HCT116 (cell line): Measurements from ENCODE around the gene PDIK1L. TPM values are rescaled to one million over a fixed set of nuclear protein-coding genes. Genes with fewer than 3 reads are reported as not detected.

Experiments
- ATAC-seq: fragments of 200-7000 bp; cut with Tn5 transposase; 2 replicates; pipeline ENCODE4 v1.9.1; 2020; ENCODE audit warnings: mild to moderate bottlenecking, moderate library complexity
- BruUV-seq: library from RNA; stranded (reverse); fragments of 400-500 nt; replicated peaks from 2 replicates; lab custom pipeline; 2021; lab: Mats Ljungman, UMichigan
- CTCF ChIA-PET: fragments of 300-600 bp; sonication (Branson Sonifier 250); formaldehyde crosslinking; loops from one replicate; lab custom pipeline; 2021; ENCODE audit warnings: antibody characterized with exemption; lab: Charles Lee
- POLR2A ChIA-PET: fragments of 300-600, 350-600 bp; sonication (Branson Sonifier 250); formaldehyde crosslinking; loops from one replicate; lab custom pipeline; 2021; ENCODE audit warnings: antibody characterized with exemption; lab: Charles Lee
- RAD21 ChIA-PET, 2 experiments: fragments of 300-600 bp; sonication (Branson Sonifier 250); formaldehyde crosslinking; loops; one replicate each; lab custom pipeline; 2023; ENCODE audit warnings: low total read pairs in 2 of 2; ENCODE audit not compliant: uncharacterized antibody in 2 of 2, unreplicated experiment in 2 of 2, low non-redundant PET in 1 of 2; lab: Charles Lee
- DNase-seq: peaks from one replicate; pipeline ENCODE4 v3.0.0-alpha.2; 2010; ENCODE audit warnings: low read depth, low spot score
- H2AFZ ChIP-seq: fragments of 200-600 bp; shearing (Covaris generic), sonication (generic); 2 replicates; pipeline ENCODE4 v1.6.1; 2017; ENCODE audit warnings: low read depth, mixed run types, mixed read lengths, antibody characterized with exemption, low read length; ENCODE audit not compliant: poor library complexity, severe bottlenecking
- H3K27ac ChIP-seq: 2 replicates; pipeline ENCODE4 v1.5.1; 2012; ENCODE audit warnings: low read depth, low read length
- H3K27me3 ChIP-seq: fragments of 200-600 bp; sonication (generic); 2 replicates; pipeline ENCODE4 v1.6.1; 2016; ENCODE audit warnings: mixed run types, low read length, mixed read lengths; ENCODE audit not compliant: insufficient read depth
- H3K36me3 ChIP-seq, 2 experiments: fragments of 200-500 bp in 1 of 2; fragments of 200-600 bp in 1 of 2; sonication (Bioruptor generic) in 1 of 2; sonication (generic) in 1 of 2; 2 replicates each; pipeline versions ENCODE4 v1.5.1 to v1.6.1; 2014 to 2016; ENCODE audit warnings: low read length in 2 of 2, inconsistent platforms in 1 of 2, mixed read lengths in 1 of 2, mixed run types in 1 of 2; ENCODE audit not compliant: insufficient read depth in 2 of 2, control insufficient read depth in 1 of 2
- H3K4me1 ChIP-seq, 2 experiments: fragments of 200-600 bp in 1 of 2; sonication (generic) in 1 of 2; 2 replicates each; pipeline versions ENCODE4 v1.5.1 to v1.6.1; 2012 to 2017; ENCODE audit warnings: low read length in 2 of 2, inconsistent platforms in 1 of 2, mild to moderate bottlenecking in 1 of 2, mixed read lengths in 1 of 2, mixed run types in 1 of 2, moderate library complexity in 1 of 2; ENCODE audit not compliant: insufficient read depth in 2 of 2, control insufficient read depth in 1 of 2
- H3K4me2 ChIP-seq: fragments of 200-600 bp; sonication (generic); 2 replicates; pipeline ENCODE4 v1.6.1; 2017; ENCODE audit warnings: mixed run types, low read length, mixed read lengths
- H3K4me3 ChIP-seq, 2 experiments: fragments of 200-600 bp in 1 of 2; sonication (generic) in 1 of 2; replicated peaks in 1 of 2; 2 replicates each; pipeline ENCODE4 v1.5.1; 2011 to 2016; ENCODE audit warnings: low read length in 2 of 2, control low read depth in 1 of 2, low read depth in 1 of 2, mild to moderate bottlenecking in 1 of 2, mixed read lengths in 1 of 2, mixed run types in 1 of 2
- H3K79me2 ChIP-seq: fragments of 200-600 bp; sonication (generic); 2 replicates; pipeline ENCODE4 v1.6.1; 2017; ENCODE audit warnings: mild to moderate bottlenecking, mixed run types, low read length, moderate library complexity, mixed read lengths; ENCODE audit not compliant: insufficient read depth
- H3K9ac ChIP-seq: fragments of 200-600 bp; sonication (generic); 2 replicates; pipeline ENCODE4 v1.6.1; 2016; ENCODE audit warnings: low read length, mixed read lengths
- H3K9me2 ChIP-seq: fragments of 200-600 bp; sonication (generic), shearing (Covaris generic); 2 replicates; pipeline ENCODE4 v1.6.1; 2017; ENCODE audit warnings: mixed run types, mild to moderate bottlenecking, moderate library complexity; ENCODE audit not compliant: insufficient read depth
- H3K9me3 ChIP-seq, 2 experiments: fragments of 200-500 bp in 1 of 2; fragments of 200-600 bp in 1 of 2; sonication (Bioruptor generic) in 1 of 2; sonication (generic) in 1 of 2; 2 replicates each; pipeline ENCODE4 v1.6.1; 2014 to 2017; ENCODE audit warnings: low read length in 2 of 2, mixed read lengths in 2 of 2, inconsistent platforms in 1 of 2, low read depth in 1 of 2, mild to moderate bottlenecking in 1 of 2, mixed run types in 1 of 2, moderate library complexity in 1 of 2; ENCODE audit not compliant: control insufficient read depth in 1 of 2, insufficient read depth in 1 of 2
- H4K20me1 ChIP-seq: fragments of 200-600 bp; sonication (generic), shearing (Covaris generic); 2 replicates; pipeline ENCODE4 v1.6.1; 2017; ENCODE audit warnings: mixed run types, mild to moderate bottlenecking, moderate library complexity; ENCODE audit not compliant: insufficient read depth
- CBX3 ChIP-seq: IDR thresholded peaks from 2 replicates; pipeline ENCODE4 v1.6.1; 2012; ENCODE audit warnings: low read depth
- CEBPB ChIP-seq: IDR thresholded peaks from 2 replicates; pipeline ENCODE4 v1.6.1; 2012; ENCODE audit warnings: low read depth
- ELF1 ChIP-seq: IDR thresholded peaks from 2 replicates; pipeline ENCODE4 v1.6.1; 2012; ENCODE audit warnings: low read depth, borderline replicate concordance
- EZH2 ChIP-seq: fragments of 200-600 bp; sonication (generic); IDR thresholded peaks from 2 replicates; pipeline ENCODE4 v1.6.1; 2017; ENCODE audit warnings: antibody characterized with exemption, mixed run types
- EZH2phosphoT487 ChIP-seq: fragments of 200-600 bp; IDR thresholded peaks from 2 replicates; pipeline ENCODE4 v1.6.1; 2018; ENCODE audit warnings: antibody characterized with exemption, borderline replicate concordance
- FOSL1 ChIP-seq: IDR thresholded peaks from 2 replicates; pipeline ENCODE4 v1.6.1; 2012; ENCODE audit warnings: low read depth
- POLR2A ChIP-seq: IDR thresholded peaks from 2 replicates; pipeline ENCODE4 v1.7.0; 2011; ENCODE audit warnings: borderline replicate concordance; ENCODE audit not compliant: insufficient read depth, insufficient read length; ENCODE audit errors: extremely low read depth
- POLR2AphosphoS5 ChIP-seq: IDR thresholded peaks from 2 replicates; pipeline ENCODE4 v1.6.1; 2011; ENCODE audit warnings: mild to moderate bottlenecking, low read depth, low read length, moderate library complexity
- RAD21 ChIP-seq: IDR thresholded peaks from 2 replicates; pipeline ENCODE4 v1.6.1; 2012; ENCODE audit warnings: low read depth, mild to moderate bottlenecking
- SIN3A ChIP-seq: IDR thresholded peaks from 2 replicates; pipeline ENCODE4 v1.6.1; 2012; ENCODE audit warnings: low read depth
- SP1 ChIP-seq: IDR thresholded peaks from 2 replicates; pipeline ENCODE4 v1.6.1; 2012; ENCODE audit warnings: low read depth
- TCF7L2 ChIP-seq: IDR thresholded peaks from 2 replicates; pipeline ENCODE4 v1.7.0; 2011; ENCODE audit warnings: borderline replicate concordance, inconsistent platforms; ENCODE audit not compliant: insufficient read depth, insufficient read length; ENCODE audit errors: extremely low read depth
- YY1 ChIP-seq: IDR thresholded peaks from 2 replicates; pipeline ENCODE4 v1.6.1; 2011; ENCODE audit warnings: low read length, low read depth, moderate library complexity, mild to moderate bottlenecking; ENCODE audit not compliant: insufficient replicate concordance; ENCODE audit errors: extremely low read depth
- intact Hi-C: fragments of 100-400 bp; cut with micrococcal nuclease; formaldehyde crosslinking; loops from 2 replicates; pipeline ENCODE4 v1.10.0; 2022
- total RNA-seq: library from RNA; stranded (reverse); gene quantifications from one replicate; pipeline ENCODE4 v1.2.1, GENCODE V29; 2021; ENCODE audit not compliant: unreplicated experiment
- TF ChIP-seq, protein P1 (sequence below): IDR thresholded peaks from 2 replicates; pipeline ENCODE4 v1.6.1; 2012
- TF ChIP-seq, protein P2 (sequence below): IDR thresholded peaks from 2 replicates; pipeline ENCODE4 v1.6.1; 2012
- TF ChIP-seq, protein P3 (sequence below), 3 experiments: fragments of 200-600 bp in 1 of 3; sonication (generic) in 1 of 3; IDR thresholded peaks in 2 of 3; conservative IDR thresholded peaks in 1 of 3; 2 replicates each; pipeline ENCODE4 v1.5.1; 2012 to 2017; ENCODE audit warnings: low read depth in 2 of 3, low read length in 2 of 3, antibody characterized with exemption in 1 of 3, borderline replicate concordance in 1 of 3, control low read depth in 1 of 3, mild to moderate bottlenecking in 1 of 3, mixed read lengths in 1 of 3, mixed run types in 1 of 3, moderate library complexity in 1 of 3; ENCODE audit not compliant: insufficient read depth in 1 of 3
- TF ChIP-seq, protein P4 (sequence below): IDR thresholded peaks from 2 replicates; pipeline ENCODE4 v1.6.1; 2012; ENCODE audit warnings: low read depth

The PDIK1L gene
- total RNA-seq, 1 experiment from 2014 or later = 8.8 TPM

DNA sequence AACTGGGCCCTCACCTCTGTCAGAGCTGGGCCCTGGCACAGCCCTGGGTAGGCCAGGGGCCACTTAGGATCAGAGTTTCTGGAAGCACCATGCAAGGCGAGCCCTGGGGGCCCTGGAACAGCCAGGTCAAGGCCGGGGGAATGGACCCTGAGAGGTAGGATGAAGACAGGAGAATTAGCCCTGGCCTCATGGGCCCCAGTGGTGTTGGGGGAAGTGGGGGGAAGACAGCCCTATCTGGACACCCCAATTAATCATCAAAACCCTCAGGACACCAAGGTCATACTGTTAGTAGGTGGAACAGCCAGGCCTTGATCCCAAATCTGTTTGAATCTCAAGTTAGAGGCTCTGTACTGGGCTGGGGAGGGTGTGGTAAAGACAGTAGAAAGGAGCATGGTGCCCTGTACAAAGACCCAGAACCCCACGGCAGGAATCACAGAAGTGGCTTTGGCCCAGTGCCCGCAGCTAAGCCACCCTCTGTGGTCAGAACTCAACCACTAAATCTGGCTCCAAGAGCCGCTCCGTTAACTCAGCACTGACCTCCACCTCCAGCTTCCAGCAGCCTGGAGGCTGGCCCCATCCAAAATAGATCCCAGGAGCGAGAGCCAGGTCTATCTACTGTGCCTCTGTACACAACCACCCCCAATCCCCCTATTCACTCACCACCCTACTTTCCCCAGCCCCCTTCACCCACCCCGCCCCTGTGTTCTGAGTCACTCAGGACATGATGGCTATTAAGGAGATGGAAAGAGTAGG is 30.2 kb upstream of the PDIK1L start (continued):
- TF ChIP-seq EZH2 (no peak), EZH2phosphoT487 (no peak), SP1 (no peak), CBX3 (no peak), RAD21 (no peak), SIN3A (no peak), TCF7L2 (no peak), YY1 (no peak), CEBPB (no peak), ELF1 (no peak), POLR2A (no peak)
- TF ChIP-seq, protein P1, sequence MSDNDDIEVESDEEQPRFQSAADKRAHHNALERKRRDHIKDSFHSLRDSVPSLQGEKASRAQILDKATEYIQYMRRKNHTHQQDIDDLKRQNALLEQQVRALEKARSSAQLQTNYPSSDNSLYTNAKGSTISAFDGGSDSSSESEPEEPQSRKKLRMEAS = no peak
- TF ChIP-seq, protein P2, sequence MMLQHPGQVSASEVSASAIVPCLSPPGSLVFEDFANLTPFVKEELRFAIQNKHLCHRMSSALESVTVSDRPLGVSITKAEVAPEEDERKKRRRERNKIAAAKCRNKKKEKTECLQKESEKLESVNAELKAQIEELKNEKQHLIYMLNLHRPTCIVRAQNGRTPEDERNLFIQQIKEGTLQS = no peak
- TF ChIP-seq, protein P3, sequence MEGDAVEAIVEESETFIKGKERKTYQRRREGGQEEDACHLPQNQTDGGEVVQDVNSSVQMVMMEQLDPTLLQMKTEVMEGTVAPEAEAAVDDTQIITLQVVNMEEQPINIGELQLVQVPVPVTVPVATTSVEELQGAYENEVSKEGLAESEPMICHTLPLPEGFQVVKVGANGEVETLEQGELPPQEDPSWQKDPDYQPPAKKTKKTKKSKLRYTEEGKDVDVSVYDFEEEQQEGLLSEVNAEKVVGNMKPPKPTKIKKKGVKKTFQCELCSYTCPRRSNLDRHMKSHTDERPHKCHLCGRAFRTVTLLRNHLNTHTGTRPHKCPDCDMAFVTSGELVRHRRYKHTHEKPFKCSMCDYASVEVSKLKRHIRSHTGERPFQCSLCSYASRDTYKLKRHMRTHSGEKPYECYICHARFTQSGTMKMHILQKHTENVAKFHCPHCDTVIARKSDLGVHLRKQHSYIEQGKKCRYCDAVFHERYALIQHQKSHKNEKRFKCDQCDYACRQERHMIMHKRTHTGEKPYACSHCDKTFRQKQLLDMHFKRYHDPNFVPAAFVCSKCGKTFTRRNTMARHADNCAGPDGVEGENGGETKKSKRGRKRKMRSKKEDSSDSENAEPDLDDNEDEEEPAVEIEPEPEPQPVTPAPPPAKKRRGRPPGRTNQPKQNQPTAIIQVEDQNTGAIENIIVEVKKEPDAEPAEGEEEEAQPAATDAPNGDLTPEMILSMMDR (IDR thresholded peaks at IDR 0.05 in 2 of 3, conservative IDR thresholded peaks at IDR 0.05 in 1 of 3; ENCODE audit: borderline replicate concordance in 1 of 3, insufficient read depth in 1 of 3, low read depth in 2 of 3, low read length in 2 of 3) = no peak

DNA sequence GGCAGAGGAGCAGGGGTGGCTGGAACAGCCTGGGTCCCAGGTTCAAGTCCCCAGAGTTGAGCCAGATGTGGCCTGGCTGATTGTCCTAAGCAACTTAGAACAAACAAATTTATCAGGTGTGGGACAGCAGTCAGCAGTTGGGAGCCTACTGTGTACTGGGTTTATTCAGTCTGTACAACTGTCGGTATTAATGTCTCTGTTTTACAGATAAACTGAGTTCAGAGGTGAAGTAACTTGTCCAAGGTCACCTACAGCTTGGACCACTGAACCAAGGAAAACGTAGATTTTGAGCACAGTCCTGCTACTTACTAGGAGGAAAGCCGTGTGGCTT is 29.6 kb upstream of the PDIK1L start:
- TF ChIP-seq FOSL1 (no peak), POLR2AphosphoS5 (no peak)
- TF ChIP-seq, protein P4, sequence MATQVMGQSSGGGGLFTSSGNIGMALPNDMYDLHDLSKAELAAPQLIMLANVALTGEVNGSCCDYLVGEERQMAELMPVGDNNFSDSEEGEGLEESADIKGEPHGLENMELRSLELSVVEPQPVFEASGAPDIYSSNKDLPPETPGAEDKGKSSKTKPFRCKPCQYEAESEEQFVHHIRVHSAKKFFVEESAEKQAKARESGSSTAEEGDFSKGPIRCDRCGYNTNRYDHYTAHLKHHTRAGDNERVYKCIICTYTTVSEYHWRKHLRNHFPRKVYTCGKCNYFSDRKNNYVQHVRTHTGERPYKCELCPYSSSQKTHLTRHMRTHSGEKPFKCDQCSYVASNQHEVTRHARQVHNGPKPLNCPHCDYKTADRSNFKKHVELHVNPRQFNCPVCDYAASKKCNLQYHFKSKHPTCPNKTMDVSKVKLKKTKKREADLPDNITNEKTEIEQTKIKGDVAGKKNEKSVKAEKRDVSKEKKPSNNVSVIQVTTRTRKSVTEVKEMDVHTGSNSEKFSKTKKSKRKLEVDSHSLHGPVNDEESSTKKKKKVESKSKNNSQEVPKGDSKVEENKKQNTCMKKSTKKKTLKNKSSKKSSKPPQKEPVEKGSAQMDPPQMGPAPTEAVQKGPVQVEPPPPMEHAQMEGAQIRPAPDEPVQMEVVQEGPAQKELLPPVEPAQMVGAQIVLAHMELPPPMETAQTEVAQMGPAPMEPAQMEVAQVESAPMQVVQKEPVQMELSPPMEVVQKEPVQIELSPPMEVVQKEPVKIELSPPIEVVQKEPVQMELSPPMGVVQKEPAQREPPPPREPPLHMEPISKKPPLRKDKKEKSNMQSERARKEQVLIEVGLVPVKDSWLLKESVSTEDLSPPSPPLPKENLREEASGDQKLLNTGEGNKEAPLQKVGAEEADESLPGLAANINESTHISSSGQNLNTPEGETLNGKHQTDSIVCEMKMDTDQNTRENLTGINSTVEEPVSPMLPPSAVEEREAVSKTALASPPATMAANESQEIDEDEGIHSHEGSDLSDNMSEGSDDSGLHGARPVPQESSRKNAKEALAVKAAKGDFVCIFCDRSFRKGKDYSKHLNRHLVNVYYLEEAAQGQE = no peak
- H3K27ac ChIP-seq = no peak overlapping the region
- intact Hi-C loops = no loop called here

More for the DNA sequence above, 29.6 kb upstream of the PDIK1L start:
- ChIA-PET CTCF (no interaction called here), POLR2A (no interaction called here), RAD21 (no interaction called here)
- ATAC-seq (no peak), DNase-seq (no peak)
- Histone ChIP-seq H2AFZ (no peak overlapping the region), H3K4me1 (peaks cover 6 to 49% of the 10 kb centered on the region in 2 experiments; a peak in 3 of 4 replicates), H3K36me3 (no peaks in the 10 kb centered on the region), H3K27me3 (no peaks in the 10 kb centered on the region), H3K9ac (no peak overlapping the region), H3K4me3 (no peak overlapping the region), H3K79me2 (no peaks in the 10 kb centered on the region), H3K9me3 (no peaks in the 10 kb centered on the region), H3K4me2 (no peak overlapping the region), H4K20me1 (no peaks in the 10 kb centered on the region), H3K9me2 (no peaks in the 10 kb centered on the region)
- no TSS peak for BruUV-seq
